HepG2 (cell line): ENCODE measurements around the gene ZER1. TPM values are rescaled to one million over a fixed set of nuclear protein-coding genes. Genes with fewer than 3 reads are reported as not detected.

Experiments
- CBFB ChIP-seq: sonication (generic); formaldehyde crosslinking; IDR thresholded peaks from 2 replicates; pipeline ENCODE4 v1.4.0; 2020; ENCODE audit warnings: missing genetic modification reagents
- GATAD2A ChIP-seq: IDR thresholded peaks from 2 replicates; pipeline ENCODE4 v1.6.1; 2016
- HNRNPK ChIP-seq: fragments of 200-400 bp; formaldehyde crosslinking; IDR thresholded peaks from 2 replicates; pipeline ENCODE4 v1.6.1; 2018; ENCODE audit warnings: low read length, low read depth, moderate library complexity, mild to moderate bottlenecking; ENCODE audit not compliant: poor library complexity, severe bottlenecking
- ISL2 ChIP-seq: sonication (generic); formaldehyde crosslinking; IDR thresholded peaks from 2 replicates; pipeline ENCODE4 v1.5.0; 2020; ENCODE audit warnings: missing genetic modification reagents
- KAT8 ChIP-seq: IDR thresholded peaks from 2 replicates; pipeline ENCODE4 v1.6.1; 2016; ENCODE audit warnings: missing genetic modification reagents, missing compliant biosample characterization
- SP5 ChIP-seq: IDR thresholded peaks from 2 replicates; pipeline ENCODE4 v1.6.1; 2016; ENCODE audit warnings: low read depth, borderline replicate concordance
- TCF12 ChIP-seq, 2 experiments: fragments of 450-650 bp in 1 of 2; sonication (generic) in 1 of 2; formaldehyde crosslinking in 1 of 2; IDR thresholded peaks; 2 replicates each; pipeline versions ENCODE4 v1.6.1 to v1.8.0; 2017 to 2022; ENCODE audit warnings: antibody characterized with exemption in 1 of 2, mild to moderate bottlenecking in 1 of 2, missing genetic modification reagents in 1 of 2, moderate library complexity in 1 of 2
- ZFY ChIP-seq: sonication (generic); formaldehyde crosslinking; IDR thresholded peaks from 2 replicates; pipeline ENCODE4 v1.4.0; 2020; ENCODE audit warnings: missing genetic modification reagents
- ZNF180 ChIP-seq: sonication (generic); formaldehyde crosslinking; IDR thresholded peaks from 2 replicates; pipeline ENCODE4 v1.4.0; 2020; ENCODE audit warnings: low read depth, missing genetic modification reagents, borderline replicate concordance
- ZNF296 ChIP-seq: sonication (generic); formaldehyde crosslinking; conservative IDR thresholded peaks from 2 replicates; pipeline ENCODE4 v1.5.0; 2020; ENCODE audit warnings: mild to moderate bottlenecking, missing genetic modification reagents
- ZSCAN9 ChIP-seq: IDR thresholded peaks from 2 replicates; pipeline ENCODE4 v1.6.1; 2016; ENCODE audit warnings: borderline replicate concordance
- polyA plus RNA-seq, 8 experiments: library from polyadenylated mRNA; depleted of rRNA in 3 of 8; stranded (reverse) in 7 of 8; unstranded in 1 of 8; fragments of >200 nt; fragmentation: Illumina TruSeq in 4 of 8; extraction: Trizol in 4 of 8; gene quantifications; 2 replicates each; pipeline versions ENCODE4 v1.2.1 to v1.2.3, GENCODE V29; 2011 to 2016; ENCODE audit warnings: low read depth in 4 of 8, missing spikeins in 1 of 8, mixed read lengths in 1 of 8; ENCODE audit not compliant: insufficient read depth in 1 of 8
- total RNA-seq, 5 experiments: library from RNA; depleted of rRNA; stranded (reverse); fragments of >200 nt; fragmentation: Illumina TruSeq; extraction: Trizol; gene quantifications; 2 replicates each; pipeline ENCODE4 v1.2.3, GENCODE V29; 2016; ENCODE audit warnings: low read depth in 1 of 5
- TF ChIP-seq, protein P1 (sequence below): sonication (generic); formaldehyde crosslinking; IDR thresholded peaks from 2 replicates; pipeline ENCODE4 v1.4.0; 2020; ENCODE audit warnings: mild to moderate bottlenecking, missing genetic modification reagents, borderline replicate concordance
- TF ChIP-seq, protein P2 (sequence below): sonication (generic); formaldehyde crosslinking; IDR thresholded peaks from 2 replicates; pipeline ENCODE4 v1.4.0; 2020; ENCODE audit warnings: missing genetic modification reagents
- TF ChIP-seq, protein P3 (sequence below): sonication (generic); formaldehyde crosslinking; IDR thresholded peaks from 2 replicates; pipeline ENCODE4 v1.8.1; 2023; ENCODE audit warnings: mild to moderate bottlenecking, moderate library complexity, missing genetic modification reagents
- TF ChIP-seq, protein P4 (sequence below): sonication (generic); formaldehyde crosslinking; IDR thresholded peaks from 2 replicates; pipeline ENCODE4 v1.5.1; 2020; ENCODE audit warnings: mild to moderate bottlenecking, moderate library complexity, missing genetic modification reagents
- TF ChIP-seq, protein P5 (sequence below): sonication (generic); formaldehyde crosslinking; IDR thresholded peaks from 2 replicates; pipeline ENCODE4 v1.5.1; 2020; ENCODE audit warnings: mild to moderate bottlenecking, missing genetic modification reagents, moderate library complexity
- TF ChIP-seq, protein P6 (sequence below): sonication (generic); formaldehyde crosslinking; IDR thresholded peaks from 2 replicates; pipeline ENCODE4 v1.4.0; 2020; ENCODE audit warnings: missing genetic modification reagents

Gene ZER1
- total and polyA plus RNA-seq, 2 of the 13 experiments (the other 11 are each of a cell fraction or from before 2014, with no cell fraction given): 7.7 to 40.0 TPM

DNA sequence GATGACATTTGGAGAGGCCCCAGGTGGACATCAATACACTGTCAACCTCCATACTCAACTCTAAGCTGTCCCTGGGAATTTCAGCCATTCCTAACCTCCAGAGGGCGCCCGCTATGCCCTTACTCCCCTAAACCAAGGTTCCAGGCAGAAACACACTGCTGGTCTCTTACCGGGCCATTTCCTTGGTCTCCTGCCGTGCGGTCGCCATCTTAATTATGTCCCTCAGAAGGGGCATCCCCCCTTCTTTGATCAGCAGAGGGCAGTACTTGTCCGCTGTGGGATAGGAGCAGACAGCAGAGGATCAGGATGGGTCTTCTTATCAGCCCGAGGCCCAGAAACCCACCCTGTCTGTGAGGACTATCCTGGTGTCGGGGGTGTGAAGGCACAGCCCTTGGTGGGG, 38.5 kb downstream of the ZER1 start (continued):
- TF ChIP-seq, protein P1, sequence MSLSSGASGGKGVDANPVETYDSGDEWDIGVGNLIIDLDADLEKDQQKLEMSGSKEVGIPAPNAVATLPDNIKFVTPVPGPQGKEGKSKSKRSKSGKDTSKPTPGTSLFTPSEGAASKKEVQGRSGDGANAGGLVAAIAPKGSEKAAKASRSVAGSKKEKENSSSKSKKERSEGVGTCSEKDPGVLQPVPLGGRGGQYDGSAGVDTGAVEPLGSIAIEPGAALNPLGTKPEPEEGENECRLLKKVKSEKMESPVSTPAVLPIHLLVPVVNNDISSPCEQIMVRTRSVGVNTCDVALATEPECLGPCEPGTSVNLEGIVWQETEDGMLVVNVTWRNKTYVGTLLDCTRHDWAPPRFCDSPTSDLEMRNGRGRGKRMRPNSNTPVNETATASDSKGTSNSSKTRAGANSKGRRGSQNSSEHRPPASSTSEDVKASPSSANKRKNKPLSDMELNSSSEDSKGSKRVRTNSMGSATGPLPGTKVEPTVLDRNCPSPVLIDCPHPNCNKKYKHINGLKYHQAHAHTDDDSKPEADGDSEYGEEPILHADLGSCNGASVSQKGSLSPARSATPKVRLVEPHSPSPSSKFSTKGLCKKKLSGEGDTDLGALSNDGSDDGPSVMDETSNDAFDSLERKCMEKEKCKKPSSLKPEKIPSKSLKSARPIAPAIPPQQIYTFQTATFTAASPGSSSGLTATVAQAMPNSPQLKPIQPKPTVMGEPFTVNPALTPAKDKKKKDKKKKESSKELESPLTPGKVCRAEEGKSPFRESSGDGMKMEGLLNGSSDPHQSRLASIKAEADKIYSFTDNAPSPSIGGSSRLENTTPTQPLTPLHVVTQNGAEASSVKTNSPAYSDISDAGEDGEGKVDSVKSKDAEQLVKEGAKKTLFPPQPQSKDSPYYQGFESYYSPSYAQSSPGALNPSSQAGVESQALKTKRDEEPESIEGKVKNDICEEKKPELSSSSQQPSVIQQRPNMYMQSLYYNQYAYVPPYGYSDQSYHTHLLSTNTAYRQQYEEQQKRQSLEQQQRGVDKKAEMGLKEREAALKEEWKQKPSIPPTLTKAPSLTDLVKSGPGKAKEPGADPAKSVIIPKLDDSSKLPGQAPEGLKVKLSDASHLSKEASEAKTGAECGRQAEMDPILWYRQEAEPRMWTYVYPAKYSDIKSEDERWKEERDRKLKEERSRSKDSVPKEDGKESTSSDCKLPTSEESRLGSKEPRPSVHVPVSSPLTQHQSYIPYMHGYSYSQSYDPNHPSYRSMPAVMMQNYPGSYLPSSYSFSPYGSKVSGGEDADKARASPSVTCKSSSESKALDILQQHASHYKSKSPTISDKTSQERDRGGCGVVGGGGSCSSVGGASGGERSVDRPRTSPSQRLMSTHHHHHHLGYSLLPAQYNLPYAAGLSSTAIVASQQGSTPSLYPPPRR (CRISPR knock-in tag): 0 out of 2 replicates have a peak, but pooled peaks have one; percentile 26
- TF ChIP-seq SP5 (CRISPR knock-in tag) (0 out of 2 replicates have a peak, but pooled peaks have one; percentile 17), ZSCAN9 (peak; percentile 51; the same call in 1 of the 2 replicates), ZNF296 (CRISPR knock-in tag) (no peak), HNRNPK (no peak), TCF12 (IDR thresholded peaks at IDR 0.05) (no peak), TCF12 (CRISPR knock-in tag; IDR thresholded peaks at IDR 0.05) (no peak), KAT8 (CRISPR knock-in tag) (peak; percentile 89), CBFB (CRISPR knock-in tag) (peak; percentile 23; the same call in 1 of the 2 replicates), ZFY (CRISPR knock-in tag) (peak; percentile 40; the same call in 1 of the 2 replicates), GATAD2A (CRISPR knock-in tag) (peak; percentile 63), ZNF180 (no peak), ISL2 (no peak)
- TF ChIP-seq, protein P2, sequence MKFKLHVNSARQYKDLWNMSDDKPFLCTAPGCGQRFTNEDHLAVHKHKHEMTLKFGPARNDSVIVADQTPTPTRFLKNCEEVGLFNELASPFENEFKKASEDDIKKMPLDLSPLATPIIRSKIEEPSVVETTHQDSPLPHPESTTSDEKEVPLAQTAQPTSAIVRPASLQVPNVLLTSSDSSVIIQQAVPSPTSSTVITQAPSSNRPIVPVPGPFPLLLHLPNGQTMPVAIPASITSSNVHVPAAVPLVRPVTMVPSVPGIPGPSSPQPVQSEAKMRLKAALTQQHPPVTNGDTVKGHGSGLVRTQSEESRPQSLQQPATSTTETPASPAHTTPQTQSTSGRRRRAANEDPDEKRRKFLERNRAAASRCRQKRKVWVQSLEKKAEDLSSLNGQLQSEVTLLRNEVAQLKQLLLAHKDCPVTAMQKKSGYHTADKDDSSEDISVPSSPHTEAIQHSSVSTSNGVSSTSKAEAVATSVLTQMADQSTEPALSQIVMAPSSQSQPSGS (CRISPR knock-in tag): peak; percentile 57; the same call in 1 of the 2 replicates
- TF ChIP-seq, protein P3, sequence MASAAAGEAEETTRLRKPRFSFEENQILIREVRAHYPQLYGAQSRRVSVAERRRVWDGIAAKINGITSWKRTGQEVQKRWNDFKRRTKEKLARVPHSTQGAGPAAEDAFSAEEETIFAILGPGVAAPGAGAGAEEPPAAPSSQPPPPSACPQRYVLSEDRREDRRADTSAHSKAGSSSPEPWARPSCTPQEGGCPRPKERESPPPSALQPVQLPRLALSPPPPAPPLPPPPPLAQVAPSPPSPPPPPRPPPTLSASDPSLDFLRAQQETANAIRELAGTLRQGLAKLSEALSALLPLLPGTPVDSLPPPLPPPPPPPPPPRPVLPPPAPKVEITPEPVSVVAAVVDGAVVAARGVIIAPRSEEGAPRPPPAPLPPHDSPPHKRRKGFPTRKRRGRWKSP (CRISPR knock-in tag): no peak
- TF ChIP-seq, protein P4, sequence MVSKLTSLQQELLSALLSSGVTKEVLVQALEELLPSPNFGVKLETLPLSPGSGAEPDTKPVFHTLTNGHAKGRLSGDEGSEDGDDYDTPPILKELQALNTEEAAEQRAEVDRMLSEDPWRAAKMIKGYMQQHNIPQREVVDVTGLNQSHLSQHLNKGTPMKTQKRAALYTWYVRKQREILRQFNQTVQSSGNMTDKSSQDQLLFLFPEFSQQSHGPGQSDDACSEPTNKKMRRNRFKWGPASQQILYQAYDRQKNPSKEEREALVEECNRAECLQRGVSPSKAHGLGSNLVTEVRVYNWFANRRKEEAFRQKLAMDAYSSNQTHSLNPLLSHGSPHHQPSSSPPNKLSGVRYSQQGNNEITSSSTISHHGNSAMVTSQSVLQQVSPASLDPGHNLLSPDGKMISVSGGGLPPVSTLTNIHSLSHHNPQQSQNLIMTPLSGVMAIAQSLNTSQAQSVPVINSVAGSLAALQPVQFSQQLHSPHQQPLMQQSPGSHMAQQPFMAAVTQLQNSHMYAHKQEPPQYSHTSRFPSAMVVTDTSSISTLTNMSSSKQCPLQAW (CRISPR knock-in tag): peak; percentile 86
- TF ChIP-seq, protein P5, sequence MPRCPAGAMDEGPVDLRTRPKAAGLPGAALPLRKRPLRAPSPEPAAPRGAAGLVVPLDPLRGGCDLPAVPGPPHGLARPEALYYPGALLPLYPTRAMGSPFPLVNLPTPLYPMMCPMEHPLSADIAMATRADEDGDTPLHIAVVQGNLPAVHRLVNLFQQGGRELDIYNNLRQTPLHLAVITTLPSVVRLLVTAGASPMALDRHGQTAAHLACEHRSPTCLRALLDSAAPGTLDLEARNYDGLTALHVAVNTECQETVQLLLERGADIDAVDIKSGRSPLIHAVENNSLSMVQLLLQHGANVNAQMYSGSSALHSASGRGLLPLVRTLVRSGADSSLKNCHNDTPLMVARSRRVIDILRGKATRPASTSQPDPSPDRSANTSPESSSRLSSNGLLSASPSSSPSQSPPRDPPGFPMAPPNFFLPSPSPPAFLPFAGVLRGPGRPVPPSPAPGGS: no peak
- TF ChIP-seq, protein P6, sequence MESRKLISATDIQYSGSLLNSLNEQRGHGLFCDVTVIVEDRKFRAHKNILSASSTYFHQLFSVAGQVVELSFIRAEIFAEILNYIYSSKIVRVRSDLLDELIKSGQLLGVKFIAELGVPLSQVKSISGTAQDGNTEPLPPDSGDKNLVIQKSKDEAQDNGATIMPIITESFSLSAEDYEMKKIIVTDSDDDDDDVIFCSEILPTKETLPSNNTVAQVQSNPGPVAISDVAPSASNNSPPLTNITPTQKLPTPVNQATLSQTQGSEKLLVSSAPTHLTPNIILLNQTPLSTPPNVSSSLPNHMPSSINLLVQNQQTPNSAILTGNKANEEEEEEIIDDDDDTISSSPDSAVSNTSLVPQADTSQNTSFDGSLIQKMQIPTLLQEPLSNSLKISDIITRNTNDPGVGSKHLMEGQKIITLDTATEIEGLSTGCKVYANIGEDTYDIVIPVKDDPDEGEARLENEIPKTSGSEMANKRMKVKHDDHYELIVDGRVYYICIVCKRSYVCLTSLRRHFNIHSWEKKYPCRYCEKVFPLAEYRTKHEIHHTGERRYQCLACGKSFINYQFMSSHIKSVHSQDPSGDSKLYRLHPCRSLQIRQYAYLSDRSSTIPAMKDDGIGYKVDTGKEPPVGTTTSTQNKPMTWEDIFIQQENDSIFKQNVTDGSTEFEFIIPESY (CRISPR knock-in tag): peak; percentile 45
